HepG2 (cell line): Measurements from ENCODE around the gene AHCYL1. TPM values are rescaled to one million over a fixed set of nuclear protein-coding genes. Genes with fewer than 3 reads are reported as not detected.

Source experiments
- ATAC-seq: fragments of 200-7000 bp; cut with Tn5 transposase; 3 replicates; pipeline ENCODE4 v1.9.1; 2020; ENCODE audit warnings: mild to moderate bottlenecking, moderate library complexity
- BruUV-seq: library from RNA; stranded (reverse); fragments of 400-500 nt; replicated peaks from 2 replicates; lab custom pipeline; 2021; lab: Mats Ljungman, UMichigan
- CTCF ChIA-PET: fragments of 300-600 bp; formaldehyde crosslinking; extraction: SDS; loops from one replicate; lab custom pipeline; 2021; ENCODE audit warnings: low total read pairs, inconsistent platforms, low intra/inter-chr PET ratio; lab: Yijun Ruan, JAX
- POLR2A ChIA-PET: fragments of 350-600 bp; sonication (Branson Sonifier 250); formaldehyde crosslinking; loops from one replicate; lab custom pipeline; 2020; ENCODE audit warnings: antibody characterized with exemption, inconsistent platforms; lab: Yijun Ruan, JAX
- DNase-seq: peaks from one replicate; pipeline ENCODE4 v3.0.0-alpha.2; 2015; ENCODE audit warnings: low spot score
- FAIRE-seq: peaks from 3 replicates; lab custom pipeline; 2011; peaks lifted over from hg19 to GRCh38; lab: Jason Lieb, UNC
- H2AFZ ChIP-seq: one replicate; pipeline ENCODE4 v1.6.1; 2011; ENCODE audit warnings: low read length, inconsistent platforms
- H3K27ac ChIP-seq: fragments of 300-600 bp; 3 replicates; pipeline ENCODE4 v1.8.0; 2011; ENCODE audit warnings: mixed run types, mild to moderate bottlenecking, mixed read lengths, low read length, inconsistent platforms; ENCODE audit not compliant: insufficient read depth; ENCODE audit errors: extremely low read length
- H3K27me3 ChIP-seq, 2 experiments: fragments of 200-600 bp in 1 of 2; 2 replicates in 1 of 2; 3 replicates in 1 of 2; pipeline versions ENCODE4 v1.6.0 to v1.8.0; 2011; ENCODE audit warnings: low read length in 2 of 2, mild to moderate bottlenecking in 2 of 2, moderate library complexity in 2 of 2, inconsistent platforms in 1 of 2; ENCODE audit not compliant: insufficient read depth in 2 of 2, control insufficient read depth in 1 of 2
- H3K36me3 ChIP-seq, 2 experiments: fragments of 200-600 bp in 1 of 2; replicated peaks in 1 of 2; 2 replicates in 1 of 2; 3 replicates in 1 of 2; pipeline versions ENCODE4 v1.5.1 to v1.8.0; 2011; ENCODE audit warnings: low read length in 2 of 2, inconsistent platforms in 1 of 2; ENCODE audit not compliant: insufficient read depth in 2 of 2, control insufficient read depth in 1 of 2
- H3K4me1 ChIP-seq: 2 replicates; pipeline ENCODE4 v1.5.1; 2012; ENCODE audit warnings: low read length, inconsistent platforms; ENCODE audit not compliant: insufficient read depth
- H3K4me2 ChIP-seq: 2 replicates; pipeline ENCODE4 v1.6.0; 2011; ENCODE audit warnings: low read depth, low read length, inconsistent platforms
- H3K4me3 ChIP-seq, 3 experiments: fragments of 200-600 bp in 1 of 3; sonication (generic), shearing (Covaris generic) in 1 of 3; replicated peaks in 1 of 3; 2 replicates each; pipeline ENCODE4 v1.5.1; 2011 to 2016; ENCODE audit warnings: low read length in 3 of 3, inconsistent platforms in 2 of 3, low read depth in 2 of 3, mild to moderate bottlenecking in 2 of 3, control low read depth in 1 of 3, mixed read lengths in 1 of 3; ENCODE audit not compliant: insufficient read depth in 1 of 3
- H3K79me2 ChIP-seq: one replicate; pipeline ENCODE4 v1.6.1; 2011; ENCODE audit warnings: low read length, inconsistent platforms; ENCODE audit not compliant: insufficient read depth
- H3K9ac ChIP-seq: 2 replicates; pipeline ENCODE4 v1.6.0; 2011; ENCODE audit warnings: mild to moderate bottlenecking, low read depth, low read length, inconsistent platforms; ENCODE audit not compliant: insufficient read depth
- H3K9me3 ChIP-seq: 2 replicates; pipeline ENCODE4 v1.5.1; 2012; ENCODE audit warnings: mild to moderate bottlenecking, low read length
- H4K20me1 ChIP-seq: 2 replicates; pipeline ENCODE4 v1.6.0; 2011; ENCODE audit warnings: inconsistent platforms, mild to moderate bottlenecking, low read length, moderate library complexity; ENCODE audit not compliant: insufficient read depth
- BRCA1 ChIP-seq: sonication (generic); formaldehyde crosslinking; IDR thresholded peaks from 2 replicates; pipeline ENCODE4 v1.4.0; 2020; ENCODE audit warnings: missing genetic modification reagents
- CAMTA2 ChIP-seq: sonication (generic); formaldehyde crosslinking; IDR thresholded peaks from 2 replicates; pipeline ENCODE4 v1.4.0; 2020; ENCODE audit warnings: mild to moderate bottlenecking, missing genetic modification reagents, borderline replicate concordance
- CENPT ChIP-seq: sonication (generic); formaldehyde crosslinking; IDR thresholded peaks from 2 replicates; pipeline ENCODE4 v1.8.0; 2022; ENCODE audit warnings: low read depth, mild to moderate bottlenecking, moderate library complexity, missing genetic modification reagents
- KAT2B ChIP-seq: fragments of 150-350 bp; IDR thresholded peaks from 2 replicates; pipeline ENCODE4 v1.6.1; 2014; ENCODE audit warnings: low read depth, low read length, borderline replicate concordance
- KDM5B ChIP-seq: sonication (generic); formaldehyde crosslinking; IDR thresholded peaks from 2 replicates; pipeline ENCODE4 v1.4.0; 2020; ENCODE audit warnings: missing genetic modification reagents, mild to moderate bottlenecking, borderline replicate concordance
- LCORL ChIP-seq, 2 experiments: fragments of 450-650 bp in 1 of 2; sonication (generic) in 1 of 2; formaldehyde crosslinking in 1 of 2; IDR thresholded peaks; 2 replicates each; pipeline versions ENCODE4 v1.5.0 to v1.6.1; 2017 to 2020; ENCODE audit warnings: antibody characterized with exemption in 1 of 2, missing genetic modification reagents in 1 of 2
- MAFF ChIP-seq: IDR thresholded peaks from 2 replicates; pipeline ENCODE4 v1.6.1; 2011; ENCODE audit warnings: low read depth, low read length, improper control_type of control experiment
- MYC ChIP-seq: sonication (generic); formaldehyde crosslinking; IDR thresholded peaks from 2 replicates; pipeline ENCODE4 v1.9.0; 2021; ENCODE audit warnings: missing genetic modification reagents, borderline replicate concordance
- NCOA2 ChIP-seq: sonication (generic); formaldehyde crosslinking; IDR thresholded peaks from 2 replicates; pipeline ENCODE4 v1.8.0; 2022; ENCODE audit warnings: inconsistent platforms
- NR2F1 ChIP-seq, 2 experiments: fragments of 450-650 bp in 1 of 2; formaldehyde crosslinking in 1 of 2; IDR thresholded peaks; 2 replicates each; pipeline versions ENCODE4 v1.5.0 to v1.6.1; 2016 to 2020; ENCODE audit warnings: mild to moderate bottlenecking in 1 of 2, missing compliant biosample characterization in 1 of 2, missing genetic modification reagents in 1 of 2, moderate library complexity in 1 of 2
- PLRG1 ChIP-seq: fragments of 450-650 bp; conservative IDR thresholded peaks from 2 replicates; pipeline ENCODE4 v1.6.1; 2016
- RELA ChIP-seq: sonication (generic); formaldehyde crosslinking; IDR thresholded peaks from 2 replicates; pipeline ENCODE4 v1.4.0; 2020; ENCODE audit warnings: missing genetic modification reagents
- RFXANK ChIP-seq: IDR thresholded peaks from 2 replicates; pipeline ENCODE4 v1.6.1; 2016
- RXRA ChIP-seq: sonication (generic); formaldehyde crosslinking; IDR thresholded peaks from 2 replicates; pipeline ENCODE4 v1.5.1; 2020; ENCODE audit warnings: missing genetic modification reagents
- TOE1 ChIP-seq: sonication (generic); formaldehyde crosslinking; IDR thresholded peaks from 2 replicates; pipeline ENCODE4 v1.4.0; 2020; ENCODE audit warnings: mild to moderate bottlenecking, missing genetic modification reagents
- ZFP36L2 ChIP-seq: sonication (generic); formaldehyde crosslinking; IDR thresholded peaks from 2 replicates; pipeline ENCODE4 v1.4.0; 2020; ENCODE audit warnings: missing genetic modification reagents
- ZKSCAN1 ChIP-seq: fragments of 150-350 bp; IDR thresholded peaks from 2 replicates; pipeline ENCODE4 v1.6.1; 2014; ENCODE audit warnings: low read length
- ZNF33B ChIP-seq: sonication (generic); formaldehyde crosslinking; IDR thresholded peaks from 2 replicates; pipeline ENCODE4 v1.5.1; 2020; ENCODE audit warnings: mild to moderate bottlenecking, missing genetic modification reagents
- ZNF350 ChIP-seq: sonication (generic); formaldehyde crosslinking; IDR thresholded peaks from 2 replicates; pipeline ENCODE4 v1.4.0; 2020; ENCODE audit warnings: mild to moderate bottlenecking, low read depth, missing genetic modification reagents, borderline replicate concordance
- ZNF746 ChIP-seq: sonication (generic); formaldehyde crosslinking; IDR thresholded peaks from 2 replicates; pipeline ENCODE4 v1.8.0; 2022; ENCODE audit warnings: mild to moderate bottlenecking, missing genetic modification reagents
- ZNF891 ChIP-seq: sonication (generic); formaldehyde crosslinking; IDR thresholded peaks from 2 replicates; pipeline ENCODE4 v1.5.0; 2020; ENCODE audit warnings: mild to moderate bottlenecking, missing genetic modification reagents
- ZSCAN25 ChIP-seq: sonication (generic); formaldehyde crosslinking; IDR thresholded peaks from 2 replicates; pipeline ENCODE4 v1.8.0; 2022; ENCODE audit warnings: mild to moderate bottlenecking, missing genetic modification reagents
- WGBS: methylation state at CpG from one replicate; pipeline ENCODE4 v1.1.6; 2017; ENCODE audit warnings: low lambda C conversion rate; 5-methylcytosine and 5-hydroxymethylcytosine counted together
- in situ Hi-C: cut with HindIII; loops from 2 replicates; pipeline ENCODE4 v1.10.0; 2017; ENCODE audit warnings: low pct_unique_long_range_greater_than_20kb; ENCODE audit not compliant: extremely low pct_ligation_motif_present
- intact Hi-C: fragments of 100-400 bp; cut with micrococcal nuclease; formaldehyde crosslinking; loops from one replicate; pipeline ENCODE4 v1.10.0; 2022; ENCODE audit not compliant: unreplicated experiment
- polyA plus RNA-seq, 8 experiments: library from polyadenylated mRNA; depleted of rRNA in 3 of 8; stranded (reverse) in 7 of 8; unstranded in 1 of 8; fragments of >200 nt; fragmentation: Illumina TruSeq in 4 of 8; extraction: Trizol in 4 of 8; gene quantifications; 2 replicates each; pipeline versions ENCODE4 v1.2.1 to v1.2.3, GENCODE V29; 2011 to 2016; ENCODE audit warnings: low read depth in 4 of 8, missing spikeins in 1 of 8, mixed read lengths in 1 of 8; ENCODE audit not compliant: insufficient read depth in 1 of 8
- total RNA-seq, 5 experiments: library from RNA; depleted of rRNA; stranded (reverse); fragments of >200 nt; fragmentation: Illumina TruSeq; extraction: Trizol; gene quantifications; 2 replicates each; pipeline ENCODE4 v1.2.3, GENCODE V29; 2016; ENCODE audit warnings: low read depth in 1 of 5
- TF ChIP-seq, protein P1 (sequence below): sonication (generic); formaldehyde crosslinking; IDR thresholded peaks from 2 replicates; pipeline ENCODE4 v1.4.0; 2020; ENCODE audit warnings: missing genetic modification reagents, borderline replicate concordance
- TF ChIP-seq, protein P2 (sequence below), 2 experiments: sonication (generic) in 1 of 2; formaldehyde crosslinking in 1 of 2; IDR thresholded peaks; 2 replicates each; pipeline versions ENCODE4 v1.5.1 to v1.6.1; 2011 to 2020; ENCODE audit warnings: borderline replicate concordance in 1 of 2, low read depth in 1 of 2, low read length in 1 of 2, mild to moderate bottlenecking in 1 of 2, missing genetic modification reagents in 1 of 2, moderate library complexity in 1 of 2

AHCYL1 gene
- total and polyA plus RNA-seq, 2 of the 13 experiments (the other 11 are each of a cell fraction or from before 2014, with no cell fraction given): 40.9 to 76.3 TPM

DNA sequence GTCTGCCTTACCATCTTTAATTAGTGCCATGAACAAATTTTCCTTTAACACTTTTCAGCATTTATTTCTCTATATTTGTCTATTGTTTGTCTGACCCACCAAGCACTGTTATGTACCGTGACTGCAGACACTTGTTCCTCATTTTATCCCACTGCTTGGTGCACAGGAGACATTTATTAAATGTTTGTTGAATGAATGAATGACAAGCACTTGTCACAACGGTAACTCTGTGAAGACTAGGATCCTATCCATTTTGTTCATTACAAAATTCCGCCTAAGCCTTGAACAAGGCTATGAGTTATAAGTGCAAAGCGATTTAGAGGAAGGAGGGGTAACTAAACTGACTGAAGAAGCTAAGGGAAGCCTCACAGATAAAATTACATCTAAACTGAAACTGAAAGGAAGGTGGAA is 49.5 kb downstream of the AHCYL1 start:
- no TSS peak for BruUV-seq
- peak overlapping the region; percentile 84 for H3K27ac ChIP-seq
- CTCF ChIA-PET: no interaction called here
- peaks cover 4% of the 10 kb centered on the region; the same call in 1 of the 2 replicates for H4K20me1 ChIP-seq
- no peak for DNase-seq
- no peak for FAIRE-seq
- H3K27me3 ChIP-seq: no peaks in the 10 kb centered on the region
- H3K36me3 ChIP-seq: peaks cover 5 to 11% of the 10 kb centered on the region in 2 experiments; a peak in 3 of 5 replicates
- ATAC-seq: no peak
- POLR2A ChIA-PET: interaction anchor here (0.8 to 1.9 kb wide), 9 partner anchors 9 to 417 kb away, joined by 3 to 18 read pairs (median 3); partner anchors contain the start of genes AHCYL1 and RBM15
- peak overlapping the region; percentile 74 for H3K4me2 ChIP-seq
- WGBS: 41% methylated on average over 4 of the region's 4 CpGs
- peaks cover 25% of the 10 kb centered on the region for H3K79me2 ChIP-seq
- no peaks in the 10 kb centered on the region for H3K9me3 ChIP-seq
- peak overlapping the region; percentile 92 to 98 (median 97); a peak in 5 of 6 replicates for H3K4me3 ChIP-seq
- intact Hi-C loops (no loop called here), in situ Hi-C loops (no loop called here)
- peak overlapping the region; percentile 95 for H2AFZ ChIP-seq
- peak overlapping the region; percentile 96 for H3K9ac ChIP-seq
- peaks cover 38% of the 10 kb centered on the region for H3K4me1 ChIP-seq
- TF ChIP-seq, protein P1, sequence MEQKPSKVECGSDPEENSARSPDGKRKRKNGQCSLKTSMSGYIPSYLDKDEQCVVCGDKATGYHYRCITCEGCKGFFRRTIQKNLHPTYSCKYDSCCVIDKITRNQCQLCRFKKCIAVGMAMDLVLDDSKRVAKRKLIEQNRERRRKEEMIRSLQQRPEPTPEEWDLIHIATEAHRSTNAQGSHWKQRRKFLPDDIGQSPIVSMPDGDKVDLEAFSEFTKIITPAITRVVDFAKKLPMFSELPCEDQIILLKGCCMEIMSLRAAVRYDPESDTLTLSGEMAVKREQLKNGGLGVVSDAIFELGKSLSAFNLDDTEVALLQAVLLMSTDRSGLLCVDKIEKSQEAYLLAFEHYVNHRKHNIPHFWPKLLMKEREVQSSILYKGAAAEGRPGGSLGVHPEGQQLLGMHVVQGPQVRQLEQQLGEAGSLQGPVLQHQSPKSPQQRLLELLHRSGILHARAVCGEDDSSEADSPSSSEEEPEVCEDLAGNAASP (CRISPR knock-in tag): no peak
- TF ChIP-seq LCORL (IDR thresholded peaks at IDR 0.05): no peak
- TF ChIP-seq LCORL (CRISPR knock-in tag; IDR thresholded peaks at IDR 0.05): 0 out of 2 replicates have a peak, but pooled peaks have one; percentile 22
- TF ChIP-seq, protein P2, sequence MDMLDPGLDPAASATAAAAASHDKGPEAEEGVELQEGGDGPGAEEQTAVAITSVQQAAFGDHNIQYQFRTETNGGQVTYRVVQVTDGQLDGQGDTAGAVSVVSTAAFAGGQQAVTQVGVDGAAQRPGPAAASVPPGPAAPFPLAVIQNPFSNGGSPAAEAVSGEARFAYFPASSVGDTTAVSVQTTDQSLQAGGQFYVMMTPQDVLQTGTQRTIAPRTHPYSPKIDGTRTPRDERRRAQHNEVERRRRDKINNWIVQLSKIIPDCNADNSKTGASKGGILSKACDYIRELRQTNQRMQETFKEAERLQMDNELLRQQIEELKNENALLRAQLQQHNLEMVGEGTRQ (IDR thresholded peaks at IDR 0.05; ENCODE audit: low read depth, low read length): no peak
- TF ChIP-seq, protein P2 (CRISPR knock-in tag; IDR thresholded peaks at IDR 0.05; ENCODE audit: borderline replicate concordance): no peak
- no peak for TF ChIP-seq TOE1 (CRISPR knock-in tag)
- TF ChIP-seq ZNF350 (CRISPR knock-in tag): no peak
- no peak for TF ChIP-seq KAT2B
- TF ChIP-seq ZNF33B (CRISPR knock-in tag): no peak
- no peak for TF ChIP-seq NR2F1 (CRISPR knock-in tag; IDR thresholded peaks at IDR 0.05)
- no peak for TF ChIP-seq ZSCAN25 (CRISPR knock-in tag)
- no peak for TF ChIP-seq MYC
- TF ChIP-seq NCOA2 (CRISPR knock-in tag): no peak
- no peak for TF ChIP-seq PLRG1
- TF ChIP-seq CENPT (CRISPR knock-in tag): no peak
- no peak for TF ChIP-seq ZNF746 (CRISPR knock-in tag)
- no peak for TF ChIP-seq RELA
- TF ChIP-seq MAFF: no peak
- no peak for TF ChIP-seq KDM5B
- TF ChIP-seq BRCA1 (CRISPR knock-in tag): no peak
- TF ChIP-seq ZNF891 (CRISPR knock-in tag): no peak
- TF ChIP-seq ZKSCAN1: no peak
- TF ChIP-seq CAMTA2 (CRISPR knock-in tag): no peak
- TF ChIP-seq RXRA: no peak
- no peak for TF ChIP-seq RFXANK (CRISPR knock-in tag)
- no peak for TF ChIP-seq ZFP36L2
